ENCODE data around the gene OGN. TPM values are rescaled to one million over a fixed set of nuclear protein-coding genes. Genes with fewer than 3 reads are reported as not detected.

Gene OGN
- total and polyA plus RNA-seq, 2 of the 4 experiments (the other 2 are of a cell fraction): under 0.01 to 0.10 TPM

GRCh38 chr9:92345582-92345981 is 58.8 kb downstream of the OGN start:
- Histone ChIP-seq H2AFZ (replicated peaks; ENCODE audit: low read length, poor library complexity) (no peak overlapping the region), H3K14ac (replicated peaks; ENCODE audit: low read depth, low read length) (no peak overlapping the region), H3K4me2 (ENCODE audit: low read depth, low read length) (no peak overlapping the region)

More at GRCh38 chr9:92345582-92345981, 58.8 kb downstream of the OGN start:
- no TSS peak for BruUV-seq (replicated peaks)
- no peak for TF ChIP-seq NFE2L2 (IDR thresholded peaks at IDR 0.05; ENCODE audit: low read depth, low read length)
- TF ChIP-seq MAFK (IDR thresholded peaks at IDR 0.05; ENCODE audit: low read depth, low read length): peak; percentile 50; the same call in 1 of the 2 replicates
- Histone ChIP-seq H2BK20ac (ENCODE audit: low read depth, low read length) (no peak overlapping the region), H3K9me1 (ENCODE audit: insufficient read depth, low read length) (no peaks in the 10 kb centered on the region), H3K4ac (ENCODE audit: low read depth, low read length) (no peak overlapping the region), H3K36me3 (ENCODE audit: control insufficient read depth, insufficient read depth, low read length) (no peaks in the 10 kb centered on the region), H4K20me1 (ENCODE audit: insufficient read depth, low read length) (no peaks in the 10 kb centered on the region), H3K18ac (ENCODE audit: low read depth, low read length) (no peak overlapping the region), H4K8ac (ENCODE audit: low read depth in 2 of 2, low read length in 2 of 2) (no peak overlapping the region), H3K4me3 (ENCODE audit: insufficient read depth, low read depth, low read length) (no peak overlapping the region), H2AK5ac (ENCODE audit: low read depth, low read length) (no peak overlapping the region), H3K27ac (ENCODE audit: insufficient read depth, low read length) (no peak overlapping the region), H2BK120ac (ENCODE audit: low read depth, low read length) (no peak overlapping the region), H3K27me3 (ENCODE audit: control insufficient read depth, insufficient read depth, low read length) (no peaks in the 10 kb centered on the region), H2AK9ac (replicated peaks; ENCODE audit: low read depth, low read length, poor library complexity) (no peak overlapping the region), H3K56ac (ENCODE audit: extremely low read depth, insufficient read depth, low read length) (no peak overlapping the region), H3K23ac (ENCODE audit: low read depth, low read length) (no peak overlapping the region), H2BK5ac (ENCODE audit: low read depth, low read length, poor library complexity, severe bottlenecking) (no peak overlapping the region), H3K9me3 (ENCODE audit: control insufficient read depth, insufficient read depth, low read length) (no peaks in the 10 kb centered on the region), H3K4me1 (ENCODE audit: control insufficient read depth, insufficient read depth, low read length) (peaks cover 2% of the 10 kb centered on the region; the same call in 1 of the 2 replicates), H3K9ac (ENCODE audit: low read depth, low read length) (no peak overlapping the region), H2BK15ac (ENCODE audit: low read depth, low read length) (no peak overlapping the region), H3K79me1 (ENCODE audit: low read depth in 1 of 2, low read length in 2 of 2) (no peaks in the 10 kb centered on the region), H4K91ac (ENCODE audit: insufficient read depth, low read depth, low read length) (no peak overlapping the region), H4K5ac (ENCODE audit: low read depth, low read length) (no peak overlapping the region)
- dilution Hi-C loops (cut with HindIII; ENCODE audit: low sequenced_read_pairs, unreplicated experiment) (no loop called here), intact Hi-C loops (cut with micrococcal nuclease) (loop anchor here (5.0 kb wide), 1 partner anchor 37 kb away; no protein-coding TSS in a partner anchor), in situ Hi-C loops (cut with MboI; ENCODE audit: low sequenced_read_pairs) (loop anchor here (25.0 kb wide), 1 partner anchor 442 kb away; no protein-coding TSS in a partner anchor)
- ChIA-PET CTCF (no interaction called here), POLR2A (ENCODE audit: unreplicated experiment) (no interaction called here)
- DNase-seq (no peak), ATAC-seq (ENCODE audit: low read depth) (no peak)
